Pons (tissue), 1 donor: ENCODE data around the gene PTPRT.
A peak's percentile ranks its signal among the peaks of the same experiment; 100 is the strongest.
"Not testable (repeated sequence)": the region's sequence is repeated elsewhere in the genome, so short reads cannot be mapped to it uniquely, and the experiment has no call there.

Source experiments
- DNase-seq: peaks from one replicate; pipeline ENCODE4 v3.0.0-alpha.2; 2016; ENCODE audit warnings: low spot score

The PTPRT gene

GRCh38 chr20:42910808-42911207 lies 278.9 kb downstream of the PTPRT start:
- DNase-seq = not testable (repeated sequence)

- DNase-seq = no peak
Observed at GRCh38 chr20:42907730-42908129, 282.0 kb downstream of the PTPRT start.

- no peak for DNase-seq
Observed at GRCh38 chr20:42906120-42906519, 283.6 kb downstream of the PTPRT start.

GRCh38 chr20:42902509-42902908 lies 287.2 kb downstream of the PTPRT start:
- DNase-seq = no peak

- DNase-seq = no peak
Observed at GRCh38 chr20:42901689-42902440, 287.8 kb downstream of the PTPRT start.

GRCh38 chr20:42900764-42901163 lies 288.9 kb downstream of the PTPRT start:
- DNase-seq = not testable (repeated sequence)

- DNase-seq = no peak
Observed at GRCh38 chr20:42895020-42895419, 294.7 kb downstream of the PTPRT start.

- DNase-seq = no peak
Observed at GRCh38 chr20:42894483-42894882, 295.2 kb downstream of the PTPRT start.

GRCh38 chr20:42889517-42889916 lies 300.2 kb downstream of the PTPRT start:
- no peak for DNase-seq

- no peak for DNase-seq
Observed at GRCh38 chr20:42887281-42887680, 302.4 kb downstream of the PTPRT start.

- no peak for DNase-seq
Observed at GRCh38 chr20:42886801-42887200, 302.9 kb downstream of the PTPRT start.

- no peak for DNase-seq
Observed at GRCh38 chr20:42886046-42886445, 303.7 kb downstream of the PTPRT start.

- no peak for DNase-seq
Observed at GRCh38 chr20:42875581-42875980, 314.1 kb downstream of the PTPRT start.

GRCh38 chr20:42873259-42873658 lies 316.4 kb downstream of the PTPRT start:
- DNase-seq = no peak

- no peak for DNase-seq
Observed at GRCh38 chr20:42864116-42864515, 325.6 kb downstream of the PTPRT start.

- no peak for DNase-seq
Observed at GRCh38 chr20:42862446-42862845, 327.3 kb downstream of the PTPRT start.

GRCh38 chr20:42857446-42857845 lies 332.3 kb downstream of the PTPRT start:
- DNase-seq = no peak

GRCh38 chr20:42855896-42856295 lies 333.8 kb downstream of the PTPRT start:
- DNase-seq = no peak

GRCh38 chr20:42852691-42853090 lies 337.0 kb downstream of the PTPRT start:
- DNase-seq = no peak

GRCh38 chr20:42846784-42847490 lies 342.8 kb downstream of the PTPRT start:
- DNase-seq = peak; percentile 69

GRCh38 chr20:42844751-42845150 lies 345.0 kb downstream of the PTPRT start:
- no peak for DNase-seq

- DNase-seq = no peak
Observed at GRCh38 chr20:42837456-42837855, 352.2 kb downstream of the PTPRT start.

- no peak for DNase-seq
Observed at GRCh38 chr20:42836339-42836738, 353.4 kb downstream of the PTPRT start.

GRCh38 chr20:42807876-42808275 lies 381.8 kb downstream of the PTPRT start:
- no peak for DNase-seq
